PC-3 (cell line): ENCODE measurements around the gene TMEM108. TPM values are rescaled to one million over a fixed set of nuclear protein-coding genes. Genes with fewer than 3 reads are reported as not detected.

Experiments used
- ATAC-seq: fragments of 200-7000 bp; cut with Tn5 transposase; 2 replicates; pipeline ENCODE4 v1.9.1; 2020; ENCODE audit warnings: mild to moderate bottlenecking, moderate library complexity
- BruUV-seq: library from RNA; stranded (reverse); fragments of 400-500 nt; replicated peaks from 2 replicates; lab custom pipeline; 2021; lab: Mats Ljungman, UMichigan
- CTCF ChIA-PET: fragments of 300-600 bp; sonication (Branson Sonifier 250); formaldehyde crosslinking; loops from one replicate; lab custom pipeline; 2022; ENCODE audit warnings: antibody characterized with exemption; lab: Charles Lee
- POLR2A ChIA-PET: fragments of 300-600 bp; sonication (Branson Sonifier 250); formaldehyde crosslinking; loops from one replicate; lab custom pipeline; 2022; ENCODE audit warnings: antibody characterized with exemption; ENCODE audit not compliant: unreplicated experiment; lab: Charles Lee
- DNase-seq: peaks from one replicate; pipeline ENCODE4 v3.0.0-alpha.2; 2015
- H2AFZ ChIP-seq: fragments of 300-600 bp; sonication (generic); 2 replicates; pipeline ENCODE4 v1.6.0; 2016; ENCODE audit warnings: antibody characterized with exemption, low read length
- H3F3A ChIP-seq: fragments of 300-600 bp; sonication (generic); one replicate; pipeline ENCODE4 v1.6.0; 2017; ENCODE audit warnings: antibody characterized with exemption, low read length, control low read depth, mild to moderate bottlenecking; ENCODE audit not compliant: unreplicated experiment
- H3K27ac ChIP-seq: fragments of 300-600 bp; sonication (generic); 2 replicates; pipeline ENCODE4 v1.5.1; 2016; ENCODE audit warnings: mild to moderate bottlenecking, low read length
- H3K27me3 ChIP-seq: fragments of 300-600 bp; sonication (generic); 2 replicates; pipeline ENCODE4 v1.6.1; 2016; ENCODE audit warnings: low read length, mixed read lengths
- H3K36me3 ChIP-seq: fragments of 300-600 bp; sonication (generic); 2 replicates; pipeline ENCODE4 v1.6.1; 2016; ENCODE audit warnings: low read depth, mixed run types, low read length, mixed read lengths
- H3K4me1 ChIP-seq: fragments of 300-600 bp; sonication (generic); 2 replicates; pipeline ENCODE4 v1.5.1; 2016; ENCODE audit warnings: low read length; ENCODE audit not compliant: insufficient read depth
- H3K4me2 ChIP-seq: fragments of 300-600 bp; sonication (generic); 2 replicates; pipeline ENCODE4 v1.6.0; 2016; ENCODE audit warnings: low read length
- H3K4me3 ChIP-seq: fragments of 300-600 bp; sonication (generic); 2 replicates; pipeline ENCODE4 v1.5.1; 2016; ENCODE audit warnings: mild to moderate bottlenecking, low read length, mixed read lengths
- H3K79me2 ChIP-seq: fragments of 300-600 bp; sonication (generic); 2 replicates; pipeline ENCODE4 v1.6.1; 2017; ENCODE audit warnings: low read length, mixed read lengths
- H3K9ac ChIP-seq: fragments of 300-600 bp; sonication (generic); 2 replicates; pipeline ENCODE4 v1.6.0; 2016; ENCODE audit warnings: mild to moderate bottlenecking, low read length
- H3K9me2 ChIP-seq: fragments of 300-600 bp; sonication (generic); replicated peaks from 2 replicates; pipeline ENCODE4 v1.6.1; 2016; ENCODE audit warnings: mixed run types, low read length, mixed read lengths
- H3K9me3 ChIP-seq: fragments of 300-600 bp; sonication (generic); 2 replicates; pipeline ENCODE4 v1.6.1; 2016; ENCODE audit warnings: low read length, mixed read lengths
- H4K20me1 ChIP-seq: fragments of 300-600 bp; sonication (generic); 2 replicates; pipeline ENCODE4 v1.6.1; 2016; ENCODE audit warnings: low read length, mixed read lengths
- EZH2 ChIP-seq: fragments of 300-600 bp; sonication (generic); IDR thresholded peaks from one replicate; pipeline ENCODE4 v1.6.1; 2017; ENCODE audit warnings: antibody characterized with exemption, mild to moderate bottlenecking, low read length; ENCODE audit not compliant: unreplicated experiment
- EZH2phosphoT487 ChIP-seq: fragments of 300-600 bp; sonication (generic); IDR thresholded peaks from 2 replicates; pipeline ENCODE4 v1.6.1; 2018; ENCODE audit warnings: mild to moderate bottlenecking, antibody characterized with exemption, low read length, borderline replicate concordance
- intact Hi-C: fragments of 100-400 bp; cut with micrococcal nuclease; formaldehyde crosslinking; loops from 2 replicates; pipeline ENCODE4 v1.9.0; 2023
- total RNA-seq: library from RNA; depleted of rRNA; stranded (reverse); fragments of >200 nt; gene quantifications from 2 replicates; pipeline ENCODE4 v1.2.3, GENCODE V29; 2014
- TF ChIP-seq, protein P1 (sequence below): fragments of 300-600 bp; sonication (generic); conservative IDR thresholded peaks from 2 replicates; pipeline ENCODE4 v1.5.1; 2017; ENCODE audit warnings: antibody characterized with exemption, low read depth, mild to moderate bottlenecking, low read length

TMEM108 gene
- total RNA-seq, 1 experiment from 2014 or later: not detected

GRCh38 chr3:133442518-133442917 lies 404.3 kb downstream of the TMEM108 start:
- H3K9me2 ChIP-seq: no peaks in the 10 kb centered on the region
- H3K4me1 ChIP-seq: peaks cover 15% of the 10 kb centered on the region
- H3F3A ChIP-seq: no peaks in the 10 kb centered on the region
- H3K9ac ChIP-seq: no peak overlapping the region
- no peaks in the 10 kb centered on the region for H3K27me3 ChIP-seq
- ChIA-PET POLR2A (no interaction called here), CTCF (no interaction called here)
- no peak for TF ChIP-seq EZH2phosphoT487
- TF ChIP-seq EZH2: no peak
- TF ChIP-seq, protein P1, sequence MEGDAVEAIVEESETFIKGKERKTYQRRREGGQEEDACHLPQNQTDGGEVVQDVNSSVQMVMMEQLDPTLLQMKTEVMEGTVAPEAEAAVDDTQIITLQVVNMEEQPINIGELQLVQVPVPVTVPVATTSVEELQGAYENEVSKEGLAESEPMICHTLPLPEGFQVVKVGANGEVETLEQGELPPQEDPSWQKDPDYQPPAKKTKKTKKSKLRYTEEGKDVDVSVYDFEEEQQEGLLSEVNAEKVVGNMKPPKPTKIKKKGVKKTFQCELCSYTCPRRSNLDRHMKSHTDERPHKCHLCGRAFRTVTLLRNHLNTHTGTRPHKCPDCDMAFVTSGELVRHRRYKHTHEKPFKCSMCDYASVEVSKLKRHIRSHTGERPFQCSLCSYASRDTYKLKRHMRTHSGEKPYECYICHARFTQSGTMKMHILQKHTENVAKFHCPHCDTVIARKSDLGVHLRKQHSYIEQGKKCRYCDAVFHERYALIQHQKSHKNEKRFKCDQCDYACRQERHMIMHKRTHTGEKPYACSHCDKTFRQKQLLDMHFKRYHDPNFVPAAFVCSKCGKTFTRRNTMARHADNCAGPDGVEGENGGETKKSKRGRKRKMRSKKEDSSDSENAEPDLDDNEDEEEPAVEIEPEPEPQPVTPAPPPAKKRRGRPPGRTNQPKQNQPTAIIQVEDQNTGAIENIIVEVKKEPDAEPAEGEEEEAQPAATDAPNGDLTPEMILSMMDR: no peak
- H3K36me3 ChIP-seq: no peaks in the 10 kb centered on the region
- ATAC-seq (no peak), DNase-seq (no peak)
- H3K27ac ChIP-seq: no peak overlapping the region
- intact Hi-C loops: loop anchor here (5.0 kb wide), 1 partner anchor 150 kb away; no protein-coding TSS in a partner anchor
- no peaks in the 10 kb centered on the region for H3K79me2 ChIP-seq
- H2AFZ ChIP-seq: no peak overlapping the region
- no TSS peak for BruUV-seq
- no peaks in the 10 kb centered on the region for H4K20me1 ChIP-seq
- H3K9me3 ChIP-seq: no peaks in the 10 kb centered on the region
- no peak overlapping the region for H3K4me3 ChIP-seq
- no peak overlapping the region for H3K4me2 ChIP-seq

DNA sequence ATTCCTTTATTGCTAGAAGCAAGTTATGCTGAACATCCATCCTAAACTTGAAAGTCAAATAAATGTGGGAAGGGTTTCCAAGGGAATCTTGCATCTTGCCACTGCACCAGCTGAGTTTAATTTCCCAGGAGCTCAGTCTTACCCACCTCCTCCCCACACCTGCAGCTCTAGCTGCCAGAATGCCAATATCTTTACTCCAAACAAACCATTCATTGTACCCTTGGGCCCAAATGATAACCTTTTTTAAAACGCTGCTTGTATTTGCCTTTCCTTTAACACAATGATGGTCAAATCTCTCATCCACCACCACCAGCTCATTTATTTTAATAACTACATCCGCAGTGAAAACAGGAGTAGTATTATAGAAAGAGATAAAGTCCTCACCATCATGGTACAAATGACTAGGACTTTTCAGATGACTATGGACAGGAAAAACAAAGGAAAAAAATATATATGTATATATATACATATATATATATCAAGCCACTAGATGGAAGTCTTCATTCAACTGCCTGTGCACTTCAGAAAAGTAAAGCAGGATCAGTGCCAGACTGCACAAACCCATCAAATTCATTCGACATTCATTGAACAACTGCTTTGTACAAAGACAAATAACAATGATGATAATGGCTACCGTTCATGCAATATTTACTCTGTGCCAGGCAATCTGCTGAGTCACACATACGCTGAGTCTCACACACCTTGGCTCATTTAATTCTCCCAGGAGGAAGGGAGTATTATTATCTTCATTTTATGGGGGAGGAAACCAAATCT lies 405.6 kb downstream of the TMEM108 start:
- Histone ChIP-seq H3K4me2 (peak overlapping the region; percentile 8; the same call in 1 of the 2 replicates), H3K4me1 (peaks cover 15% of the 10 kb centered on the region), H3F3A (no peaks in the 10 kb centered on the region), H3K79me2 (no peaks in the 10 kb centered on the region), H3K9me2 (no peaks in the 10 kb centered on the region), H3K27me3 (no peaks in the 10 kb centered on the region), H3K27ac (peak overlapping the region; percentile 66), H3K4me3 (no peak overlapping the region), H3K9ac (no peak overlapping the region), H2AFZ (peak overlapping the region; percentile 23; the same call in 1 of the 2 replicates), H3K36me3 (no peaks in the 10 kb centered on the region), H3K9me3 (no peaks in the 10 kb centered on the region), H4K20me1 (no peaks in the 10 kb centered on the region)
- peak; percentile 91 for DNase-seq
- CTCF ChIA-PET: no interaction called here
- BruUV-seq: no TSS peak
- POLR2A ChIA-PET: no interaction called here
- peak; percentile 90 for ATAC-seq
- intact Hi-C loops: loop anchor here (1.0 to 5.0 kb wide), 5 partner anchors 9 to 483 kb away; no protein-coding TSS in a partner anchor
- TF ChIP-seq EZH2 (no peak), EZH2phosphoT487 (no peak)
- TF ChIP-seq, protein P1: peak; percentile 26; the same call in 1 of the 2 replicates

GRCh38 chr3:133444423-133444774 lies 406.2 kb downstream of the TMEM108 start:
- Histone ChIP-seq H3K27me3 (no peaks in the 10 kb centered on the region), H3K36me3 (no peaks in the 10 kb centered on the region), H3K9ac (no peak overlapping the region), H4K20me1 (no peaks in the 10 kb centered on the region), H3K9me3 (no peaks in the 10 kb centered on the region), H2AFZ (no peak overlapping the region), H3K9me2 (no peaks in the 10 kb centered on the region), H3K4me1 (peaks cover 15% of the 10 kb centered on the region), H3K79me2 (no peaks in the 10 kb centered on the region), H3K4me3 (no peak overlapping the region), H3F3A (no peaks in the 10 kb centered on the region), H3K4me2 (peak overlapping the region; percentile 8; the same call in 1 of the 2 replicates), H3K27ac (peak overlapping the region; percentile 66)
- POLR2A ChIA-PET: no interaction called here
- intact Hi-C loops: loop anchor here (1.0 to 5.0 kb wide), 5 partner anchors 9 to 483 kb away; no protein-coding TSS in a partner anchor
- DNase-seq (no peak), ATAC-seq (no peak)
- CTCF ChIA-PET: no interaction called here
- TF ChIP-seq, protein P1: no peak
- TF ChIP-seq EZH2phosphoT487: no peak
- no peak for TF ChIP-seq EZH2
- BruUV-seq: no TSS peak
